ENCODE results near the gene ATAD1.

DNA sequence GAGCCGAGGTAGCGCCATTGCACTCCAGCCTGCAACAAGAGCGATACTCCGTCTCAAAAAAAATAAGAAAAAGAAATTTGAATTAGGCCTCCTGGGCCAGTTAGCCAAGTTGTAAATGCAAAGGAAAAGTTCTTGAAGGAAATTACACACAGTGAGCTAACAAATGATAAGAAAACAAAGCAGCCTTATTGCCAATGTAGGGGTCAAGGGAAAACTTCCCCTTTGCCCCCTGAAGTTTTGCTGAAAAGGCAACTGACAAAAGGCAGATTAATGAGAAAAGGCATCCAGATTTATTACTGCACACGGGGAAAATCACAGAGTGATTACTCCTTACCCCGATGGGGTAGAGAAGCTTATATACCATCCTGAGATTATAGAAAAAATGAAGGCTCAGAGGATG lies 88.1 kb downstream of the ATAD1 start:
- TF ChIP-seq YY1 (IDR thresholded peaks at IDR 0.05; ENCODE audit: insufficient read depth, insufficient read length) (no peak), ZNF274 (IDR thresholded peaks at IDR 0.05; ENCODE audit: low read depth, low read length) (no peak)
